H9 (cell line): ENCODE data around the gene RNF157. TPM values are rescaled to one million over a fixed set of nuclear protein-coding genes. Genes with fewer than 3 reads are reported as not detected.

Experiments
- DNase-seq: peaks from one replicate; pipeline ENCODE4 v3.0.0-alpha.2; 2017
- H2AFZ ChIP-seq: one replicate; pipeline ENCODE4 v1.6.1; 2013; ENCODE audit warnings: mild to moderate bottlenecking, low read length, control low read depth, moderate library complexity
- H2AK5ac ChIP-seq: 2 replicates; pipeline ENCODE4 v1.6.1; 2013; ENCODE audit warnings: low read length, control low read depth, mixed read lengths; ENCODE audit not compliant: insufficient read length
- H2BK120ac ChIP-seq: one replicate; pipeline ENCODE4 v1.6.1; 2013; ENCODE audit warnings: low read depth, mild to moderate bottlenecking, low read length, control low read depth, inconsistent platforms; ENCODE audit not compliant: poor library complexity, severe bottlenecking
- H2BK12ac ChIP-seq: 2 replicates; pipeline ENCODE4 v1.6.1; 2013; ENCODE audit warnings: low read length, control low read depth, mixed read lengths, low read depth; ENCODE audit not compliant: insufficient read length
- H2BK15ac ChIP-seq: 2 replicates; pipeline ENCODE4 v1.6.1; 2013; ENCODE audit warnings: low read depth, low read length, control low read depth
- H2BK20ac ChIP-seq: one replicate; pipeline ENCODE4 v1.6.1; 2013; ENCODE audit warnings: low read depth, mild to moderate bottlenecking, low read length, control low read depth, inconsistent platforms; ENCODE audit not compliant: poor library complexity, severe bottlenecking
- H2BK5ac ChIP-seq: 2 replicates; pipeline ENCODE4 v1.6.1; 2013; ENCODE audit warnings: low read length, control low read depth, mixed read lengths; ENCODE audit not compliant: insufficient read length
- H3K14ac ChIP-seq: 2 replicates; pipeline ENCODE4 v1.6.1; 2013; ENCODE audit warnings: low read length, control low read depth; ENCODE audit not compliant: insufficient read depth
- H3K18ac ChIP-seq: 2 replicates; pipeline ENCODE4 v1.6.1; 2013; ENCODE audit warnings: low read depth, mild to moderate bottlenecking, mixed read lengths, low read length, control low read depth; ENCODE audit not compliant: insufficient read length
- H3K23ac ChIP-seq: 2 replicates; pipeline ENCODE4 v1.6.1; 2013; ENCODE audit warnings: low read length, control low read depth, mixed read lengths, low read depth; ENCODE audit not compliant: insufficient read length
- H3K23me2 ChIP-seq: 2 replicates; pipeline ENCODE4 v1.6.1; 2013; ENCODE audit warnings: low read depth, mild to moderate bottlenecking, mixed read lengths, low read length, control low read depth; ENCODE audit not compliant: insufficient read length, poor library complexity, severe bottlenecking
- H3K27ac ChIP-seq: 2 replicates; pipeline ENCODE4 v1.5.1; 2013; ENCODE audit warnings: low read length, control low read depth, mixed read lengths, low read depth; ENCODE audit not compliant: insufficient read length
- H3K27me3 ChIP-seq: 2 replicates; pipeline ENCODE4 v1.6.1; 2013; ENCODE audit warnings: low read length, control low read depth, inconsistent platforms; ENCODE audit not compliant: insufficient read depth
- H3K4ac ChIP-seq: 2 replicates; pipeline ENCODE4 v1.6.1; 2013; ENCODE audit warnings: low read depth, mild to moderate bottlenecking, control low read depth, inconsistent platforms, low read length, moderate library complexity
- H3K4me1 ChIP-seq: 2 replicates; pipeline ENCODE4 v1.6.1; 2013; ENCODE audit warnings: low read length, control low read depth, inconsistent platforms; ENCODE audit not compliant: insufficient read depth
- H3K4me2 ChIP-seq: 2 replicates; pipeline ENCODE4 v1.6.1; 2013; ENCODE audit warnings: low read length, control low read depth, mixed read lengths; ENCODE audit not compliant: insufficient read length, insufficient read depth
- H3K56ac ChIP-seq: 2 replicates; pipeline ENCODE4 v1.6.1; 2013; ENCODE audit warnings: low read depth, mild to moderate bottlenecking, mixed read lengths, low read length, control low read depth; ENCODE audit not compliant: insufficient read length
- H3K79me1 ChIP-seq: 2 replicates; pipeline ENCODE4 v1.6.1; 2013; ENCODE audit warnings: low read depth, mild to moderate bottlenecking, moderate library complexity, low read length, control low read depth, inconsistent platforms; ENCODE audit not compliant: insufficient read depth, poor library complexity, severe bottlenecking
- H3K79me2 ChIP-seq: 2 replicates; pipeline ENCODE4 v1.6.1; 2013; ENCODE audit warnings: low read length, control low read depth, inconsistent platforms; ENCODE audit not compliant: insufficient read depth
- H3K9ac ChIP-seq: 2 replicates; pipeline ENCODE4 v1.6.1; 2013; ENCODE audit warnings: low read length, control low read depth, mixed read lengths; ENCODE audit not compliant: insufficient read length; ENCODE audit errors: extremely low read depth
- H3K9me3 ChIP-seq: one replicate; pipeline ENCODE4 v1.6.1; 2013; ENCODE audit warnings: low read depth, low read length, inconsistent platforms; ENCODE audit not compliant: control insufficient read depth
- H3T11ph ChIP-seq: one replicate; pipeline ENCODE4 v1.6.1; 2013; ENCODE audit warnings: mild to moderate bottlenecking, low read length, control low read depth, inconsistent platforms
- H4K20me1 ChIP-seq: one replicate; pipeline ENCODE4 v1.6.1; 2013; ENCODE audit not compliant: control insufficient read depth, insufficient read length, insufficient read depth
- H4K5ac ChIP-seq: 2 replicates; pipeline ENCODE4 v1.6.1; 2013; ENCODE audit warnings: low read depth, mild to moderate bottlenecking, mixed read lengths, low read length, control low read depth; ENCODE audit not compliant: insufficient read length
- H4K8ac ChIP-seq: replicated peaks from 2 replicates; pipeline ENCODE4 v1.6.1; 2013; ENCODE audit warnings: low read length, control low read depth, mixed read lengths, low read depth; ENCODE audit not compliant: insufficient read length
- H4K91ac ChIP-seq: 2 replicates; pipeline ENCODE4 v1.6.1; 2013; ENCODE audit warnings: low read depth, mild to moderate bottlenecking, moderate library complexity, mixed read lengths, low read length, control low read depth; ENCODE audit not compliant: insufficient read length
- H3K27ac Mint-ChIP-seq, 3 experiments: 2 replicates in 2 of 3; 3 replicates in 1 of 3; pipeline ENCODE4 v1.8.0; 2020 to 2021; ENCODE audit warnings: mixed read lengths in 3 of 3, mild to moderate bottlenecking in 1 of 3, moderate library complexity in 1 of 3
- H3K27me3 Mint-ChIP-seq: 2 replicates; pipeline ENCODE4 v1.8.0; 2021; ENCODE audit warnings: low read depth, mild to moderate bottlenecking, moderate library complexity, mixed read lengths
- H3K36me3 Mint-ChIP-seq, 3 experiments: 2 replicates in 2 of 3; 3 replicates in 1 of 3; pipeline ENCODE4 v1.8.0; 2020 to 2021; ENCODE audit warnings: low read depth in 3 of 3, mixed read lengths in 3 of 3; ENCODE audit not compliant: insufficient read depth in 1 of 3
- H3K4me1 Mint-ChIP-seq, 2 experiments: 2 replicates each; pipeline ENCODE4 v1.8.0; 2020; ENCODE audit warnings: mixed read lengths in 2 of 2
- H3K4me3 Mint-ChIP-seq, 2 experiments: 2 replicates in 1 of 2; 3 replicates in 1 of 2; pipeline ENCODE4 v1.8.0; 2020 to 2021; ENCODE audit warnings: mild to moderate bottlenecking in 2 of 2, mixed read lengths in 2 of 2, moderate library complexity in 1 of 2
- H3K9me3 Mint-ChIP-seq, 2 experiments: 2 replicates in 1 of 2; 3 replicates in 1 of 2; pipeline ENCODE4 v1.8.0; 2020; ENCODE audit warnings: mild to moderate bottlenecking in 2 of 2, mixed read lengths in 2 of 2, moderate library complexity in 1 of 2
- CTCF ChIP-seq: fragments of 200-600 bp; sonication (generic); conservative IDR thresholded peaks from 3 replicates; pipeline ENCODE4 v1.8.0; 2021; ENCODE audit warnings: antibody characterized with exemption, mild to moderate bottlenecking
- WGBS: extraction: QIAGEN DNeasy Blood & Tissue Kit; methylation state at CpG from one replicate; pipeline ENCODE4 v1.1.7; 2013; ENCODE audit warnings: missing lambda C conversion rate, low lambda C conversion rate, mixed read lengths; ENCODE audit not compliant: insufficient read length; ENCODE audit errors: extremely low coverage; 5-methylcytosine and 5-hydroxymethylcytosine counted together
- total RNA-seq: library from RNA; stranded (reverse); gene quantifications from 2 replicates; pipeline ENCODE4 v1.2.1, GENCODE V29; 2021

RNF157 gene
- total RNA-seq, 1 experiment from 2014 or later, result 9.9 TPM

GRCh38 chr17:76278268-76278908, 38.1 kb upstream of the RNF157 start:
- Mint-ChIP-seq H3K4me1 (peaks cover 6 to 17% of the 10 kb centered on the region in 2 experiments), H3K9me3 (no peaks in the 10 kb centered on the region), H3K27ac (no peak overlapping the region), H3K36me3 (no peaks in the 10 kb centered on the region), H3K4me3 (no peak overlapping the region), H3K27me3 (peaks cover 1% of the 10 kb centered on the region; the same call in 1 of the 2 replicates)
- H3K56ac ChIP-seq, result no peak overlapping the region
- no peak overlapping the region for H3K14ac ChIP-seq
- no peak overlapping the region for H2BK15ac ChIP-seq
- H4K8ac ChIP-seq, result no peak overlapping the region
- no peak overlapping the region for H3K4ac ChIP-seq
- no peak overlapping the region for H3K9ac ChIP-seq
- WGBS, result no CpG with 5 or more reads among the region's 19 CpGs
- no peak overlapping the region for H4K91ac ChIP-seq
- no peak overlapping the region for H2AFZ ChIP-seq
- no peaks in the 10 kb centered on the region for H3K79me2 ChIP-seq
- no peak overlapping the region for H3T11ph ChIP-seq
- no peaks in the 10 kb centered on the region for H3K23me2 ChIP-seq
- no peak overlapping the region for H2AK5ac ChIP-seq
- TF ChIP-seq CTCF, result no peak
- H4K5ac ChIP-seq, result no peak overlapping the region
- H2BK20ac ChIP-seq, result no peak overlapping the region
- H3K4me1 ChIP-seq, result no peaks in the 10 kb centered on the region
- no peak overlapping the region for H3K18ac ChIP-seq
- H3K27ac ChIP-seq, result no peak overlapping the region
- no peak overlapping the region for H2BK12ac ChIP-seq
- H3K27me3 ChIP-seq, result no peaks in the 10 kb centered on the region
- H4K20me1 ChIP-seq, result no peaks in the 10 kb centered on the region
- H3K23ac ChIP-seq, result no peak overlapping the region
- no peaks in the 10 kb centered on the region for H3K79me1 ChIP-seq
- no peak overlapping the region for H3K4me2 ChIP-seq
- H3K9me3 ChIP-seq, result no peaks in the 10 kb centered on the region
- H2BK5ac ChIP-seq, result no peak overlapping the region
- H2BK120ac ChIP-seq, result no peak overlapping the region
- DNase-seq, result no peak
